Cardiac muscle cell (in vitro differentiated cells and primary cell): ENCODE measurements around the gene SMIM20. TPM values are rescaled to one million over a fixed set of nuclear protein-coding genes. Genes with fewer than 3 reads are reported as not detected.

Source experiments
- DNase-seq, 2 donors: peaks; one replicate each; pipeline versions ENCODE4 v3.0.0 to v3.0.0-alpha.2; 2010 to 2017; ENCODE audit warnings: low read depth in 1 of 2, low spot score in 1 of 2
- H3K27ac ChIP-seq: fragments of 200-600 bp; sonication (generic); 2 replicates; pipeline ENCODE4 v1.5.1; 2016
- H3K27me3 ChIP-seq: fragments of 200-600 bp; sonication (generic); 2 replicates; pipeline ENCODE4 v1.6.0; 2016; ENCODE audit warnings: control low read depth
- H3K36me3 ChIP-seq: fragments of 200-600 bp; sonication (generic); 2 replicates; pipeline ENCODE4 v1.5.1; 2016; ENCODE audit warnings: control low read depth
- H3K4me1 ChIP-seq: fragments of 200-600 bp; sonication (generic); 2 replicates; pipeline ENCODE4 v1.8.1; 2017; ENCODE audit warnings: low read depth, mild to moderate bottlenecking, mixed run types
- H3K4me3 ChIP-seq: fragments of 200-600 bp; sonication (generic); 2 replicates; pipeline ENCODE4 v1.5.1; 2016; ENCODE audit warnings: mild to moderate bottlenecking
- H3K9me3 ChIP-seq: fragments of 200-600 bp; sonication (generic); 2 replicates; pipeline ENCODE4 v1.5.1; 2017; ENCODE audit warnings: low read depth, mild to moderate bottlenecking, control low read depth
- polyA plus RNA-seq: library from polyadenylated mRNA; unstranded; fragments of >200 nt; fragmentation: Nextera tagmentation; extraction: Ambion mirVana; gene quantifications from 2 replicates; pipeline ENCODE4 v1.2.1, GENCODE V29; 2016
- total RNA-seq: library from RNA; depleted of rRNA; stranded (reverse); fragments of >200 nt; gene quantifications from 2 replicates; pipeline ENCODE4 v1.2.3, GENCODE V29; 2016
- TF ChIP-seq, protein P1 (sequence below): IDR thresholded peaks from 2 replicates; pipeline ENCODE4 v1.5.1; 2012; ENCODE audit warnings: low read depth, mild to moderate bottlenecking, low read length

The SMIM20 gene
- total and polyA plus RNA-seq, 2 experiments from 2014 or later = 27.5 to 59.1 TPM

DNA sequence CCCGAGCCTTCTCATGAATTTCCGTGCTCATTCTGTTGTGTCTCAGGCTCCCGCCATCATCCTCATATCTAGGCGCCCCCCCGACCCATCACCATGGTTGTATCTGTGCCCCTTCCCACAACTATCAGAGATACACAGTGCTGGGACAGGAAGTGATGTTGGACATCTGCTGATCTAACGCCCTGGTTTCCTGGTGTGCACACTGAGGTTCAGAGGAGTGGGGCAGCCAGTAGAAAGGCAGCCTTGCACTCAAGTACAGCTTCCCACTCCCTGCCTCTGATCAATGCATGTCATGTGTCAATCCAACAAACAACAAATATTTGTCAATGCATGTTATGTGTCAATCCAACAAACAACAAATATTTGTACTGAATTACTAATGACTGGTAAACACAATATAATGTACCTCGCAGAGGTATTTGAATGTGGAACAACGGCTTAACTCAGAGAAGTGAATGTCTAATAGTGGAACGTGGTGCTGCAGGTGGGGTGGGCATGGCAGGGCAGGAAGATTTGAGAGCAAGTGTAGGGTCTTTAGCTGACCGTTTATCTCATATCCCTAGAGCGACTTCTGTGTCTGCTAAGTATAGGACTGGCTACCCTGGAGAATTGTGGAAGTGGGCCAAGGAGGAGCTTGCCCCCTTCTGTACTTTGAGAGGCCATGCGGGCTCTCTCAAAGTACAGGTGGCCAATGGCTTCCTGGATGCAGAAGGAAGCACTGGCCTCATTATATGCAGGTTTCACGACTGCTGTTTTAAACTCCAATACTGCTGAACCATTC, 41.0 kb upstream of the SMIM20 start:
- Histone ChIP-seq H3K9me3 (no peaks in the 10 kb centered on the region), H3K36me3 (no peaks in the 10 kb centered on the region), H3K4me3 (no peak overlapping the region), H3K27me3 (no peaks in the 10 kb centered on the region), H3K4me1 (no peaks in the 10 kb centered on the region), H3K27ac (no peak overlapping the region)
- no peak for DNase-seq
- TF ChIP-seq, protein P1, sequence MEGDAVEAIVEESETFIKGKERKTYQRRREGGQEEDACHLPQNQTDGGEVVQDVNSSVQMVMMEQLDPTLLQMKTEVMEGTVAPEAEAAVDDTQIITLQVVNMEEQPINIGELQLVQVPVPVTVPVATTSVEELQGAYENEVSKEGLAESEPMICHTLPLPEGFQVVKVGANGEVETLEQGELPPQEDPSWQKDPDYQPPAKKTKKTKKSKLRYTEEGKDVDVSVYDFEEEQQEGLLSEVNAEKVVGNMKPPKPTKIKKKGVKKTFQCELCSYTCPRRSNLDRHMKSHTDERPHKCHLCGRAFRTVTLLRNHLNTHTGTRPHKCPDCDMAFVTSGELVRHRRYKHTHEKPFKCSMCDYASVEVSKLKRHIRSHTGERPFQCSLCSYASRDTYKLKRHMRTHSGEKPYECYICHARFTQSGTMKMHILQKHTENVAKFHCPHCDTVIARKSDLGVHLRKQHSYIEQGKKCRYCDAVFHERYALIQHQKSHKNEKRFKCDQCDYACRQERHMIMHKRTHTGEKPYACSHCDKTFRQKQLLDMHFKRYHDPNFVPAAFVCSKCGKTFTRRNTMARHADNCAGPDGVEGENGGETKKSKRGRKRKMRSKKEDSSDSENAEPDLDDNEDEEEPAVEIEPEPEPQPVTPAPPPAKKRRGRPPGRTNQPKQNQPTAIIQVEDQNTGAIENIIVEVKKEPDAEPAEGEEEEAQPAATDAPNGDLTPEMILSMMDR = no peak

DNA sequence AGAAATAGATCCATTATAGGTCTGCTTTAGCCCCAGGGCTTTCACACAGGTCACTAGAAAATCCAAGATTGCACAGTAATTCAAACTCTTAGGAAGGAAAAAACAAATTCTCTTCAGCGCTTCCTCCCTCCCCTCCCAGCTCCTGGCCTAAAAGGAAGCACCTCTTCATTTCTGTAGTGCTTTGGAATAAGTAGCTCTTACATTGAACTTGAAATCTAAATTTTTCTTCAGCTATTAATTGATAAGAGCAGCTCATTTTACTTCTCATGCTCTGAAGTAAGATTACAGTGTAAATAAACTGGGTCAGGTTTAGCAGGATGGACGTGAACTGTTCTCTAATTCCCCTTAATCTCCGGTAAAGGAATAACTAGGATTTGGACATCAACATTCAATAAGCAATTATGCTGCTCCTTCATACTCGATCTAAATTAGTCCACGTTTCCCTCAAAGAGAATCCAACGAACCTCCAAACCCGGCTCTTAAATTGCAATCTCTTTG, 40.3 kb upstream of the SMIM20 start:
- no peak overlapping the region for H3K27ac ChIP-seq
- no peaks in the 10 kb centered on the region for H3K9me3 ChIP-seq
- TF ChIP-seq, protein P1 = no peak

DNA sequence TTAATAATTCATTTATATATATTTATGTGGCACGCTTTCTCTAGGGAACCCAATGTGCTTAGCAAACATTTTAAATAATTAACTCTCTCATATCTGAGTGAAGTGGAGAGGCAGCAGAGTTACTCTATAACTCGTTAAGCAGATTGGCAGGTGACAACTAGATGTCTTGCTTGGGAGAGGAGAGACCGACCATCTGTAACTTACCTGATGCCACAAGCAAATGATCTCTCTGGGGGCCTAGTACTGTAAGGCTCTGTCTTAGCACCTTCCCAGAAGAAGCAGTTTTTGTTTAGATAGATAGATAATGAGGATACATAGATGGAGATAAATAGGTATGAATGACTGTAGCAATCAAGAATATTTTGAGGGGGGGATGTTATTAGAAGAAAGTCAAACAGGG, 39.4 kb upstream of the SMIM20 start:
- TF ChIP-seq, protein P1 = no peak
- Histone ChIP-seq H3K27me3 (no peaks in the 10 kb centered on the region), H3K4me3 (no peak overlapping the region), H3K27ac (no peak overlapping the region), H3K4me1 (no peaks in the 10 kb centered on the region), H3K9me3 (no peaks in the 10 kb centered on the region), H3K36me3 (no peaks in the 10 kb centered on the region)
- DNase-seq = no peak

More for the DNA sequence above, 40.3 kb upstream of the SMIM20 start:
- Histone ChIP-seq H3K36me3 (no peaks in the 10 kb centered on the region), H3K4me3 (no peak overlapping the region), H3K4me1 (no peaks in the 10 kb centered on the region), H3K27me3 (no peaks in the 10 kb centered on the region)
- DNase-seq = no peak

DNA sequence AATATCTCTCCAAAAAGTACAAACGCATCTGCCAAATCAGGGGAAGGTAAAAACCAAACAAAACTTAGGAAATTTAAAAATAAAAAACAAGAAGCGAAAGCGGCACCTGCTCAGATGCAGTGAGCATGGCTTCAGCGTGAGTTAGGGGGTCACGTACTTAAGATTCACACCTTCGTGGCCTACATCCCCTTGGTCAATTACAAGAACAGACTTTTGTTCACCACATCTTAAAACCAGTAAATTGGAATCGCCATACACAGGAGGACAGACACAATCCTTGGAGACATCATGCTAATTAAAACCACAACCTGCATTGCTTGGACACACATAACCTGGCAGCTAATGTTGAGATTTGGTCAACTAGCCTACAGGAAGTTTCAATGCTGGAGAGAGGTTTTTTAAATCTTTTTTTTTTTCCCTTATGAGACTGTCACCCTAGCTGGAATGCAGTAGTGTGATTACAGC, 38.7 kb upstream of the SMIM20 start:
- Histone ChIP-seq H3K9me3 (no peaks in the 10 kb centered on the region), H3K27me3 (no peaks in the 10 kb centered on the region), H3K36me3 (no peaks in the 10 kb centered on the region), H3K27ac (no peak overlapping the region), H3K4me1 (no peaks in the 10 kb centered on the region), H3K4me3 (no peak overlapping the region)
- DNase-seq = no peak
- TF ChIP-seq, protein P1 = no peak

DNA sequence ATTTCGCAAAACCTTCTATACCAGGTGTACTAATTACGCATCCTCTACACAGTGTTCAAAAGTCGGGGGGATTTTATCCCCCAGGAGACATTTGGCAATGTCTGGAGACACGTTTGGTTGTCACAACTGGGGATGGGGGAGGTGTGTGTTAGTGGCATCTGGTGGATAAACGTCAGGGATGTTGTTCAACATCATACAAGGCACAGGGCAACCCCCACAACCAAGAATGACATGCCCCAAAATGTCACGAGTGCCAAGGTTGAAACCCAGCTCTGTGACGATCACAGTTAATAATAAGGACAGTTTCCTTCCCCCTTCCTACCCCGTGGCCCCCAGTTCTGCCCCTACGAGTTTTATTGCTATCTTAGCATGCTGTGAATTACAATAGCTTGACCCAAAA, 35.3 kb upstream of the SMIM20 start:
- H3K27ac ChIP-seq = no peak overlapping the region

More for the DNA sequence above, 35.3 kb upstream of the SMIM20 start:
- H3K9me3 ChIP-seq = no peaks in the 10 kb centered on the region
- H3K36me3 ChIP-seq = no peaks in the 10 kb centered on the region
- no peak overlapping the region for H3K4me3 ChIP-seq
- DNase-seq = no peak
- H3K4me1 ChIP-seq = no peaks in the 10 kb centered on the region
- TF ChIP-seq, protein P1 = no peak
- no peaks in the 10 kb centered on the region for H3K27me3 ChIP-seq
